Activated T-cell treated with anti-CD3 and anti-CD28 coated beads, Interleukin-2, amount 50 U/mL, for 4 hours (primary cell): ENCODE results near the gene CSPG5. TPM values are rescaled to one million over a fixed set of nuclear protein-coding genes. Genes with fewer than 3 reads are reported as not detected.
A peak's percentile ranks its signal among the peaks of the same experiment; 100 is the strongest.

ENCODE experiments used
- ATAC-seq, 2 donors: fragments of 200-7000 bp; cut with Tn5 transposase; one replicate each; pipeline ENCODE4 v1.10.0; 2021
- DNase-seq: peaks from one replicate; pipeline ENCODE4 v3.0.0-alpha.2; 2020
- H3K27me3 Mint-ChIP-seq: one replicate; pipeline ENCODE4 v1.8.0; 2021; ENCODE audit warnings: low read depth, mixed read lengths
- H3K36me3 Mint-ChIP-seq: one replicate; pipeline ENCODE4 v1.8.0; 2022; ENCODE audit warnings: mixed read lengths; ENCODE audit not compliant: insufficient read depth
- H3K4me1 Mint-ChIP-seq: one replicate; pipeline ENCODE4 v1.8.0; 2021; ENCODE audit warnings: low read depth, mixed read lengths
- H3K4me3 Mint-ChIP-seq: one replicate; pipeline ENCODE4 v1.8.0; 2021; ENCODE audit warnings: mild to moderate bottlenecking, moderate library complexity, mixed read lengths
- H3K9me3 Mint-ChIP-seq: one replicate; pipeline ENCODE4 v1.8.0; 2021; ENCODE audit warnings: mixed read lengths
- total RNA-seq, 3 donors: library from RNA; stranded (reverse); gene quantifications; one replicate each; pipeline ENCODE4 v1.2.1, GENCODE V29; 2021

The CSPG5 gene
- total RNA-seq, 3 donors from 2014 or later = 0.54 to 1.3 (median 0.91) TPM

- no peaks in the 10 kb centered on the region for H3K4me1 Mint-ChIP-seq
- peaks cover 19% of the 10 kb centered on the region for H3K36me3 Mint-ChIP-seq
- H3K9me3 Mint-ChIP-seq = no peaks in the 10 kb centered on the region
- H3K4me3 Mint-ChIP-seq = no peak overlapping the region
- no peak for ATAC-seq
- no peak for DNase-seq
- no peaks in the 10 kb centered on the region for H3K27me3 Mint-ChIP-seq
Observed at GRCh38 chr3:47603332-47603731, 24.7 kb upstream of the CSPG5 start.

DNA sequence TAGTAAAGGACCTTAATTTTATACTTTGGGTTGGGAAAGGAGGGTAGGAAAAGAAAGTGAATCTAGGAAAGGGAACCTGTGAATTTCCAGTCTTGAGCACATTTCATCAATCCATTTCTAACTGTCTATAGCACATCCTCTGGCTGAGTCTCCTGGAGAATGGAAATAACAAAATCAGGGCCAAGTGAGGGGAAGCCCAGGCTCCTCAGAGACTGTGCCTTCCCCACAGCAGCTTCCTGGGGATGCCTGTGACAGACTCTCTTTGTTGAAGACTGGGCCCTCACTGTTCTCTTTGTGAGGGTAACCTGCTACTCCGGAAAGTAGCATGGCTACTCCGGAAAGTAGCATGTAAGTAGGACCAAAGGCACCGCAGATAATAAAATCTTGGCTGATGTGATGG lies 22.6 kb upstream of the CSPG5 start:
- no peak for DNase-seq
- no peak for ATAC-seq
- Mint-ChIP-seq H3K4me3 (no peak overlapping the region), H3K4me1 (no peaks in the 10 kb centered on the region), H3K9me3 (no peaks in the 10 kb centered on the region), H3K36me3 (peaks cover 21% of the 10 kb centered on the region), H3K27me3 (no peaks in the 10 kb centered on the region)

DNA sequence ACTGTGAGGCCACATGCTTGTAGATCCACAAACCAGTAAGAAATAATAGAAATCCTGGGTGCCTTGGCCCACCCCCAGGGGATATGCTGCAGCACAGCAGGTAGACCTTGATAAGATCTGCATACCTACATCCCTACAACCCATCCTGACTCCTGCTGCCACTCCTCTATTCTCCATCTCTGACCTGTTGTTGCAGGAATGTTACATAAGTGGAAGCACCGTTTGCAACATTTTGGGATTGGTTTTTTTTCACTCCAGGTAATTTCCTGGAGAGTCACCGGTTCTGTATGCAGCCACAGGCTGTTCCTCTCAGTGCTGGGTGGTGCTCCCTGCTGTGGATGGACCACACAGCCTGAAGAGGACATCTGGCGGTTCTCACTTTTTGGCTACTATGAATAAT lies 16.1 kb upstream of the CSPG5 start:
- H3K4me3 Mint-ChIP-seq = no peak overlapping the region
- H3K36me3 Mint-ChIP-seq = peaks cover 25% of the 10 kb centered on the region
- H3K27me3 Mint-ChIP-seq = no peaks in the 10 kb centered on the region
- H3K4me1 Mint-ChIP-seq = no peaks in the 10 kb centered on the region
- ATAC-seq = no peak
- DNase-seq = no peak
- no peaks in the 10 kb centered on the region for H3K9me3 Mint-ChIP-seq

GRCh38 chr3:47592066-47592795 lies 13.6 kb upstream of the CSPG5 start:
- no peak overlapping the region for H3K4me3 Mint-ChIP-seq
- H3K9me3 Mint-ChIP-seq = no peaks in the 10 kb centered on the region
- no peak for DNase-seq
- peaks cover 37% of the 10 kb centered on the region for H3K36me3 Mint-ChIP-seq
- no peaks in the 10 kb centered on the region for H3K27me3 Mint-ChIP-seq
- H3K4me1 Mint-ChIP-seq = no peaks in the 10 kb centered on the region
- ATAC-seq = no peak

DNA sequence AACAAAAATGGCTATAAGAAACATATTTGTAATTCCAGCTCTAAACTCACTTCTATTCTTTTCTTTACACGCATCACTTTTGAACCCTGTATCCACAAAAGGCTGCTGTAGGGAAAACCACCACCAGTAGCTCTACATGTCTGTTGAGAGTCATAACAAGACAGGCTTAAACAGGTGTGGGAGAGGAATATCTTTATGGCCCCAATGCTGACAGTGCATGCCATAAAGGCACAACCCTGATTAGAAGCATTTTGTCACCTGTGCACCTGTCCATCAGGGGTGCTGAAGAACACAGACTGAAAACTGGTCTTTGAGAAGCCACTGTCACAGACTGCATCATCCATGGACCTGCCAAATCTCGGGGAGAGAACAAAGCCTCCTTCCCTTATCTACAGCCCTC lies 11.6 kb upstream of the CSPG5 start:
- Mint-ChIP-seq H3K4me3 (no peak overlapping the region), H3K9me3 (no peaks in the 10 kb centered on the region), H3K27me3 (no peaks in the 10 kb centered on the region), H3K4me1 (no peaks in the 10 kb centered on the region), H3K36me3 (peaks cover 42% of the 10 kb centered on the region)
- ATAC-seq = no peak
- DNase-seq = no peak

GRCh38 chr3:47588587-47588986 lies 9.9 kb upstream of the CSPG5 start:
- Mint-ChIP-seq H3K27me3 (no peaks in the 10 kb centered on the region), H3K4me3 (no peak overlapping the region), H3K9me3 (no peaks in the 10 kb centered on the region), H3K36me3 (peaks cover 40% of the 10 kb centered on the region), H3K4me1 (no peaks in the 10 kb centered on the region)
- DNase-seq = no peak
- ATAC-seq = no peak

- Mint-ChIP-seq H3K36me3 (peaks cover 40% of the 10 kb centered on the region), H3K4me1 (no peaks in the 10 kb centered on the region), H3K27me3 (no peaks in the 10 kb centered on the region), H3K4me3 (no peak overlapping the region), H3K9me3 (no peaks in the 10 kb centered on the region)
- ATAC-seq = no peak
- DNase-seq = no peak
Observed at GRCh38 chr3:47588053-47588452, 9.4 kb upstream of the CSPG5 start.

DNA sequence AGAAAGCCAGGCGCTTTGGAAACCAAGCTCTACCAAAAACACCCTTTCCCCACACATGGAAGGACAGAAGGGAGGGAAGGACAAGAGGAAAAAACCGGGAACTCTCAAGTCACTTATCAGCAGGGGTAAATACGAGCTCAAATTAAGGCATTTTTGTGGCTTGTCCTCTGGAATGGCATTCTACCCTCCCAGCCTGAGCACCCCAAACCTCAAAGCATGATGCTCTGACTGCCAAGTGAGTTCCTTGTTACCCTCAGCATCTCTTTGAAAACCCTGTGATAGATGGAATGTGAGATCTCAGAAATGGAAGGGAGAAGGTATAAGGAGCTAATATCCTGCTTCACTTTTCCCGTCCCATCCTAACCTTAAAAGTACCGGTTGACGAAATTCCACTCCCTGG lies 8.1 kb upstream of the CSPG5 start:
- Mint-ChIP-seq H3K9me3 (no peaks in the 10 kb centered on the region), H3K27me3 (no peaks in the 10 kb centered on the region), H3K4me3 (no peak overlapping the region), H3K4me1 (no peaks in the 10 kb centered on the region), H3K36me3 (peaks cover 38% of the 10 kb centered on the region)
- DNase-seq (no peak), ATAC-seq (no peak)

GRCh38 chr3:47583320-47584075 lies 4.8 kb upstream of the CSPG5 start:
- Mint-ChIP-seq H3K9me3 (no peaks in the 10 kb centered on the region), H3K27me3 (peaks cover 8% of the 10 kb centered on the region), H3K4me1 (peaks cover 2% of the 10 kb centered on the region), H3K4me3 (no peak overlapping the region), H3K36me3 (peaks cover 18% of the 10 kb centered on the region)
- DNase-seq (no peak), ATAC-seq (no peak)

DNA sequence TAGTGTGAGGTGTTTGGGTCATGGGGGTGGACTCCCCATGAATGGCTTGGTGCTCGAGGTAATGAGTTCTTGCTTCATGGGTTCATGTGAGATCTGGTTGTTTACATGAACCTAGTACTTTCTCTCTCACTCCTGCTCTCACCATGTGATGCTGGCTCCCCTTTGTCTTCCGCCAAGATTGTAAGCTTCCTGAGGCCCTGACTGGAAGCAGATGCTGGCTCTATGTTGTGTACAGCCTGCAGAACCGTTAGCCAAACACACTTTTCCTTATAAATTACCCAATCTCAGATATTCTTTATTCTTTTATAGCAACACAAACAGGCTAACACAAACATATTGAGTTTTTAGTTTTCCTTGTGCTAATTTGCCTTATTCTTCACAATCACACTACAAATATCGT lies 3.2 kb upstream of the CSPG5 start:
- H3K4me3 Mint-ChIP-seq = no peak overlapping the region
- ATAC-seq (no peak), DNase-seq (no peak)
- H3K36me3 Mint-ChIP-seq = peaks cover 11% of the 10 kb centered on the region
- peaks cover 12% of the 10 kb centered on the region for H3K27me3 Mint-ChIP-seq
- H3K4me1 Mint-ChIP-seq = peaks cover 2% of the 10 kb centered on the region
- no peaks in the 10 kb centered on the region for H3K9me3 Mint-ChIP-seq

DNA sequence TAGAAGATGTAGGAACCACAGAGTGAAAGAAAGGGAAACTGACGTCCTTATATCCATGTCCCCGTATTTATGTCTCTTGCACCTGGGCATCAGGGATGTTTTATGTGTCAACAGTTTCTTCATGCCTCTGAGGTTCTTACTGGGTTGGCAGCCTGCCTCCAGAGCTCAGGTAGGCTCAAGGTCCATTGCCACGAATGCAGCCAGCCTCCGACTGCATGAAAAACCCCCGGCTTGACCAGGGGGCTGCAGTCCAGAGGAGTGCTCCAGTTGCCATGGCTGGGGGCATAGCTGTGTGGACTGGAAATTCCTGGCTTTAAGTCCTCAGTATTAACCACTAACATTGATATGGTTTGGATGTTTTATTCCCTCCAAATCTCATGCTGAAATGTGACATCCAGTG lies 2.8 kb upstream of the CSPG5 start:
- Mint-ChIP-seq H3K4me3 (no peak overlapping the region), H3K27me3 (peaks cover 12% of the 10 kb centered on the region), H3K36me3 (peaks cover 8% of the 10 kb centered on the region), H3K9me3 (no peaks in the 10 kb centered on the region), H3K4me1 (peaks cover 2% of the 10 kb centered on the region)
- no peak for DNase-seq
- no peak for ATAC-seq

DNA sequence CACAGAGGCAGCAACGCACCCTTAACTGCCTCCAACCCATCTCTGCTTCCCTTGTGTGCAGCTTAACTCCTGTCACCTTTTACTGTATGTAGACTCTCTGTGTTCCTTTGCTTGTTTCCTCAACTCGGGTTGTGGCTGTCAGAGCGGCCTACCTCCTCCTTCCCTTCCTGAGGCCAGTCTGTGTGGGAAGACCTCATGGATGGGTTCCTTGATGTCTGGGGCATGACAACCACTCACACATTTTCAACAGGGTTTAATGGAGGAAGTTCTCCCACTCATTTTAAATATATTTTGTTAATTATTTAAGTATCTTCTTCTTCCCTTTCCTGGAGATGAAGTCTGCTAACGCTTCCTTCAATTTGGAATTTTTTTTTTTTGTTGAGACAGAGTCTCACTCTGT lies 1.8 kb upstream of the CSPG5 start:
- Mint-ChIP-seq H3K4me1 (peaks cover 2% of the 10 kb centered on the region), H3K4me3 (no peak overlapping the region), H3K9me3 (no peaks in the 10 kb centered on the region), H3K36me3 (peaks cover 4% of the 10 kb centered on the region), H3K27me3 (peaks cover 19% of the 10 kb centered on the region)
- no peak for ATAC-seq
- DNase-seq = no peak

GRCh38 chr3:47579875-47580274 lies 1.2 kb upstream of the CSPG5 start:
- peaks cover 2% of the 10 kb centered on the region for H3K4me1 Mint-ChIP-seq

DNA sequence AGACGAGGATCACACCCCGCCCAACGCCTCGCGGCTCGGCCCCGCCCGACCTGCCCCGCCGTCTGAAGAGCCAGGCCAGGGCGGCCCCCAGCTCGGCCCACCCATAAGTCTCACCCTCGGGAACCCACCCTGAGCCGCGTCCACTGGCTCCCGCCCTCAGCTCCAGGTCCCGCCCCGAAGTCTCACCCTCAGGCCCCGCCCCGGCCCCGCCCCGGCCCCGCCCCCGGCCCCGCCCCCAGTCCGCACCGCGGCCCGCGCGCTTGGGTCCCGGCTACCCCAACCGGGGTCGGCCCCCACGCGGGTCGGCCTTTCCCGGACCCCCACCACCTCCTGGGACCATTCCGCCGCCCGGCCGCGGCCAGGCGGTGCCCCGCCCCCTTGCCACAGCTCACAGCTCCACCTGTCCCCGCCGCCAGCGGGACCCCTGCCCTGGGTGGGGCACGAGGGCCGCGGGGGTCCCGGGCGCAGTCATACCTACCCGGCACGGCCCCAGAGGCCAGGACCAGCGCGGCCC lies 489 bp downstream of the CSPG5 start:
- peak; percentile 74 to 76 for ATAC-seq
- peaks cover 2% of the 10 kb centered on the region for H3K4me1 Mint-ChIP-seq
- no peaks in the 10 kb centered on the region for H3K36me3 Mint-ChIP-seq

More at GRCh38 chr3:47579875-47580274, 1.2 kb upstream of the CSPG5 start:
- H3K4me3 Mint-ChIP-seq = peak overlapping the region; percentile 52
- peaks cover 21% of the 10 kb centered on the region for H3K27me3 Mint-ChIP-seq
- H3K36me3 Mint-ChIP-seq = no peaks in the 10 kb centered on the region
- no peaks in the 10 kb centered on the region for H3K9me3 Mint-ChIP-seq
- no peak for DNase-seq
- ATAC-seq = no peak

More for the DNA sequence above, 489 bp downstream of the CSPG5 start:
- peaks cover 25% of the 10 kb centered on the region for H3K27me3 Mint-ChIP-seq
- peak; percentile 22 for DNase-seq
- H3K9me3 Mint-ChIP-seq = no peaks in the 10 kb centered on the region
- peak overlapping the region; percentile 50 for H3K4me3 Mint-ChIP-seq
